EH (cell line): ENCODE data around the gene ATOSB.
"Not testable (repeated sequence)": the region's sequence is repeated elsewhere in the genome, so short reads cannot be mapped to it uniquely, and the experiment has no call there.

Experiments
- DNase-seq: peaks from one replicate; pipeline ENCODE4 v3.0.0-alpha.2; 2015; ENCODE audit warnings: low read depth

ATOSB gene

GRCh38 chr9:35115680-35116538 is at the start of gene ATOSB:
TSS of gene ATOSB (minus strand) at chr9:35115862. CDS start at chr9:35108274, 7,588 bp downstream.
- DNase-seq = peak; percentile 99

- DNase-seq = peak; percentile 75
Observed at GRCh38 chr9:35164711-35165110, 49.0 kb upstream of the ATOSB start.

GRCh38 chr9:35163413-35163812 is 47.8 kb upstream of the ATOSB start:
- DNase-seq = no peak

GRCh38 chr9:35162605-35163315 is 47.1 kb upstream of the ATOSB start:
- no peak for DNase-seq

GRCh38 chr9:35161713-35162604 is 46.3 kb upstream of the ATOSB start, which contains the start of gene UNC13B:
TSS of gene UNC13B (plus strand) at chr9:35162009. CDS start at chr9:35162284, 275 bp downstream.
- peak; percentile 94 for DNase-seq

GRCh38 chr9:35158501-35159280 is 43.0 kb upstream of the ATOSB start:
- no peak for DNase-seq

- not testable (repeated sequence) for DNase-seq
Observed at GRCh38 chr9:35157836-35158235, 42.2 kb upstream of the ATOSB start.

GRCh38 chr9:35156781-35157180 is 41.1 kb upstream of the ATOSB start:
- DNase-seq = no peak

- DNase-seq = no peak
Observed at GRCh38 chr9:35152926-35153325, 37.3 kb upstream of the ATOSB start.

GRCh38 chr9:35147941-35148563 is 32.4 kb upstream of the ATOSB start:
- DNase-seq = not testable (repeated sequence)

GRCh38 chr9:35142037-35142436 is 26.4 kb upstream of the ATOSB start:
- no peak for DNase-seq

- no peak for DNase-seq
Observed at GRCh38 chr9:35140093-35140492, 24.4 kb upstream of the ATOSB start.

GRCh38 chr9:35136866-35137265 is 21.2 kb upstream of the ATOSB start:
- no peak for DNase-seq

- no peak for DNase-seq
Observed at GRCh38 chr9:35135988-35136387, 20.3 kb upstream of the ATOSB start.

- no peak for DNase-seq
Observed at GRCh38 chr9:35134920-35135319, 19.3 kb upstream of the ATOSB start.

- DNase-seq = peak; percentile 93
Observed at GRCh38 chr9:35116898-35117551, 1.4 kb upstream of the ATOSB start.

- no peak for DNase-seq
Observed at GRCh38 chr9:35116539-35116897, 856 bp upstream of the ATOSB start.

- DNase-seq = peak; percentile 72
Observed at GRCh38 chr9:35114840-35115628, 628 bp downstream of the ATOSB start.

- DNase-seq = peak; percentile 99
Observed at GRCh38 chr9:35114113-35114839, 1.4 kb downstream of the ATOSB start.
